Thyroid gland (tissue), 4 donors: Measurements from ENCODE around the gene TTLL8. TPM values are rescaled to one million over a fixed set of nuclear protein-coding genes. Genes with fewer than 3 reads are reported as not detected.

Experiments
- DNase-seq, 2 donors: peaks; one replicate each; pipeline ENCODE4 v3.0.0-alpha.2; 2019
- H3K27ac ChIP-seq, 3 donors: fragments of 200-600 bp; sonication (generic); 1 replicate in 2 of 3; 2 replicates in 1 of 3; pipeline ENCODE4 v1.5.1; 2016 to 2019; ENCODE audit warnings: mild to moderate bottlenecking in 1 of 3, moderate library complexity in 1 of 3
- H3K27me3 ChIP-seq: fragments of 200-600 bp; sonication (generic); one replicate; pipeline ENCODE4 v1.5.1; 2019
- H3K36me3 ChIP-seq, 2 donors: fragments of 200-600 bp; sonication (generic); one replicate each; pipeline ENCODE4 v1.5.1; 2016 to 2019
- H3K4me1 ChIP-seq, 2 donors: fragments of 200-600 bp; sonication (generic); one replicate each; pipeline ENCODE4 v1.5.1; 2017 to 2019
- H3K4me3 ChIP-seq, 3 donors: fragments of 200-600 bp; sonication (generic); replicated peaks in 1 of 3; 1 replicate in 2 of 3; 2 replicates in 1 of 3; pipeline ENCODE4 v1.5.1; 2016; ENCODE audit warnings: mild to moderate bottlenecking in 1 of 3
- H3K9me3 ChIP-seq: fragments of 200-600 bp; sonication (generic); one replicate; pipeline ENCODE4 v1.5.1; 2017
- CTCF ChIP-seq, 6 experiments: fragments of 200-600 bp in 3 of 6; fragments of 450-650 bp in 3 of 6; sonication (generic) in 3 of 6; IDR thresholded peaks; one replicate each; pipeline ENCODE4 v1.5.1; 2016 to 2019; ENCODE audit warnings: antibody characterized with exemption in 6 of 6, mild to moderate bottlenecking in 2 of 6, inconsistent platforms in 1 of 6, moderate library complexity in 1 of 6
- POLR2A ChIP-seq, 2 donors: fragments of 450-650 bp; IDR thresholded peaks; one replicate each; pipeline ENCODE4 v1.6.1; 2017; ENCODE audit warnings: antibody characterized with exemption in 2 of 2, mild to moderate bottlenecking in 2 of 2, moderate library complexity in 1 of 2
- WGBS, 2 donors: methylation state at CpG; one replicate each; pipeline ENCODE4 v1.1.5; 2017; 5-methylcytosine and 5-hydroxymethylcytosine counted together
- intact Hi-C: fragments of 100-400 bp; cut with DNase I; formaldehyde crosslinking; loops from one replicate; pipeline ENCODE4 v1.15.1; 2023
- total RNA-seq, 4 donors: library from RNA; depleted of rRNA; stranded (reverse); fragments of >200 nt; gene quantifications; one replicate each; pipeline ENCODE4 v1.2.3, GENCODE V29; 2016

The TTLL8 gene
- total RNA-seq, 4 donors from 2014 or later, result not detected

DNA sequence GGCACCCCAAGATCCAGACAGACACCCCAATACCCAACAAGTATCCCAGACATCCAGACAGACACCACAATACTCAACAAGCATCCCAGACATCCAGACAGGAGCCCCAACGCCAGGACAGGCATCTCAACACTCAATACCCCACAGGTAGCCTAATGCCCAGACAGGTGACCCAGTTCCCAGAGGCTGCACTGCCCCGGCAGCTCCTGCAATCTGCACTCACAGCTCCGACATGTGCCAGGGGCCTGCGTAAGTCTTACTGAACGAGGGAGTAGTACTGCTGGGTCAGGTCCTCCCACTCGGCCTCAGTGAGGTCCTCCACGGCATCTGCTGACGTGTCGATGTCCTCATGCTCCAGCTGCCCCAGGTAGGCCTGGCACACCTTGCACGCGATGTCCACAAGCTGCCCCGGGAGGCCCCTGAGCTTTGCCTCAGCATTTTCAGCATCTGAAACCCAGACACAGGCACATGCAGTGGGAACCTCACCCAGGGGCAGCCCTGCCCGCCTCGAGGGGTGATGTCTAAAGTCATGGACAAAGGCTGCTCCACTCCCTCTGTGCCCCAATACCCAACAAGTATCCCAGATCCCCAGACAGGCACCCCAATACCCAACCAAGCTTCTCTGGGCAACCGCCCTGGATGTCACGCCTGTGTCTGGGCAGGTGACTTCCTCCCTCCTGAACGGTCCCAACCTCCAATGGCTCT lies 16.6 kb downstream of the TTLL8 start:
- intact Hi-C loops, result no loop called here
- H3K4me3 ChIP-seq, result no peak overlapping the region
- H3K9me3 ChIP-seq, result no peaks in the 10 kb centered on the region
- H3K36me3 ChIP-seq, result no peaks in the 10 kb centered on the region
- no peaks in the 10 kb centered on the region for H3K4me1 ChIP-seq
- no peaks in the 10 kb centered on the region for H3K27me3 ChIP-seq
- no peak overlapping the region for H3K27ac ChIP-seq
- WGBS, 2 donors, result 81 to 88% methylated on average over 7 to 15 of the region's 17 CpGs
- TF ChIP-seq POLR2A (IDR thresholded peaks at IDR 0.05) (no peak), CTCF (IDR thresholded peaks at IDR 0.05) (no peak)
- no peak for DNase-seq

DNA sequence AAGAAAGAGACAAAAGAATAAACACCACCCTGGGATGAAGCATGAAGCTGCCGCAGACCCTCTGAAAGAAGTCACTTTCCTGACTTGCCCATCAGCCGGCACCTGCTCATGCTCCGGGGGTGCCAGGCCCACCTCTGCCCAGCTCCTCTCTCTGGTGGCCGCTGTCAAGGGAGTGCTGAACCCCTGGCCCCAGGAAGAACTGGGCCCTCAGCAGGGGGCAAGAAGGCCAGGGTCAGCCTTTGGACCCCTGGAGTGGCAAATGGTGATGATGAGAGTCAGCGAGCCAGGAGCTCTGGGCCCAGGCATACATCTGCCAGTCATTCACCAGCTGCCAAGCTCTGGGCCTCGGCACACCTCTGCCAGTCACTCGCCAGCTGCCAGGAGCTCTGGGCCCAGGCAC lies 17.4 kb downstream of the TTLL8 start:
- no peaks in the 10 kb centered on the region for H3K9me3 ChIP-seq
- no peak for DNase-seq
- TF ChIP-seq CTCF (IDR thresholded peaks at IDR 0.05) (no peak), POLR2A (IDR thresholded peaks at IDR 0.05) (no peak)
- intact Hi-C loops, result no loop called here
- no peaks in the 10 kb centered on the region for H3K36me3 ChIP-seq
- no peak overlapping the region for H3K27ac ChIP-seq
- H3K4me3 ChIP-seq, result no peak overlapping the region
- WGBS, 2 donors, result 93% methylated on average over 4 to 5 of the region's 7 CpGs
- no peaks in the 10 kb centered on the region for H3K27me3 ChIP-seq
- H3K4me1 ChIP-seq, result no peaks in the 10 kb centered on the region

- no peak overlapping the region for H3K4me3 ChIP-seq
- H3K36me3 ChIP-seq, result no peaks in the 10 kb centered on the region
- no peak for DNase-seq
- no peaks in the 10 kb centered on the region for H3K9me3 ChIP-seq
- no peaks in the 10 kb centered on the region for H3K4me1 ChIP-seq
- no peaks in the 10 kb centered on the region for H3K27me3 ChIP-seq
- intact Hi-C loops, result loop anchor here (10.0 kb wide), 1 partner anchor 275 kb away; no protein-coding TSS in a partner anchor
- H3K27ac ChIP-seq, result no peak overlapping the region
- no peak for TF ChIP-seq CTCF (IDR thresholded peaks at IDR 0.05)
- TF ChIP-seq POLR2A (IDR thresholded peaks at IDR 0.05), result no peak
- 87 to 90% methylated on average over 22 to 29 of the region's 29 CpGs for WGBS, 2 donors
Observed at GRCh38 chr22:50039669-50040443, 18.2 kb downstream of the TTLL8 start.

- TF ChIP-seq POLR2A (IDR thresholded peaks at IDR 0.05) (no peak), CTCF (IDR thresholded peaks at IDR 0.05) (no peak)
- intact Hi-C loops, result loop anchor here (10.0 kb wide), 1 partner anchor 271 kb away; no protein-coding TSS in a partner anchor
- DNase-seq, result no peak
- H3K4me3 ChIP-seq, result no peak overlapping the region
- no peaks in the 10 kb centered on the region for H3K9me3 ChIP-seq
- H3K27ac ChIP-seq, result no peak overlapping the region
- peaks cover 0 to 9% of the 10 kb centered on the region in 2 donors for H3K4me1 ChIP-seq
- no peaks in the 10 kb centered on the region for H3K36me3 ChIP-seq
- WGBS, 2 donors, result 81 to 88% methylated on average over 16 to 22 of the region's 23 CpGs
- no peaks in the 10 kb centered on the region for H3K27me3 ChIP-seq
Observed at GRCh38 chr22:50035976-50036724, 21.9 kb downstream of the TTLL8 start.
